ENCODE results near the gene RNF115. TPM values are rescaled to one million over a fixed set of nuclear protein-coding genes. Genes with fewer than 3 reads are reported as not detected.
"Not testable (repeated sequence)": the region's sequence is repeated elsewhere in the genome, so short reads cannot be mapped to it uniquely, and the experiment has no call there.

Gene RNF115
- total RNA-seq, 6 experiments from 2014 or later = 5.3 to 10.3 (median 8.0) TPM

DNA sequence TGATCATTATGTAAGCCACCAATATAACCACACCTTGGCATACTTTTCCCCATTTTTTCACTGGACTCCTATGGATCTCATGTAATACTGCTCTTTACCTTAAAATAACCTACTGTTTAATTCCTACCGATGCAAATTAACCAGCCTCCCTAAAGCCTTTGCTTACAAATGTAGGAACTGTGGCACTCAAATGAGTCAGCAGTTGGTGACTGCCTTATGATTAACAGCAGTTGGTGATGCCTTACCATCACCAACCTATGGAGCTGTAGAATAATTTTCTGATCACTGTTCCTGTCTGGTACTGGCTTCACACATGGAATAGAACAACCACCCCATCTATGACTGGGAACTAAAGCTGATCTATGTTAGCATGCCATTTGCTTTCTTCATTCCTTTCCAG, 13.8 kb upstream of the RNF115 start:
- TF ChIP-seq POLR2A (IDR thresholded peaks at IDR 0.05) = no peak
- TF ChIP-seq, protein P1, sequence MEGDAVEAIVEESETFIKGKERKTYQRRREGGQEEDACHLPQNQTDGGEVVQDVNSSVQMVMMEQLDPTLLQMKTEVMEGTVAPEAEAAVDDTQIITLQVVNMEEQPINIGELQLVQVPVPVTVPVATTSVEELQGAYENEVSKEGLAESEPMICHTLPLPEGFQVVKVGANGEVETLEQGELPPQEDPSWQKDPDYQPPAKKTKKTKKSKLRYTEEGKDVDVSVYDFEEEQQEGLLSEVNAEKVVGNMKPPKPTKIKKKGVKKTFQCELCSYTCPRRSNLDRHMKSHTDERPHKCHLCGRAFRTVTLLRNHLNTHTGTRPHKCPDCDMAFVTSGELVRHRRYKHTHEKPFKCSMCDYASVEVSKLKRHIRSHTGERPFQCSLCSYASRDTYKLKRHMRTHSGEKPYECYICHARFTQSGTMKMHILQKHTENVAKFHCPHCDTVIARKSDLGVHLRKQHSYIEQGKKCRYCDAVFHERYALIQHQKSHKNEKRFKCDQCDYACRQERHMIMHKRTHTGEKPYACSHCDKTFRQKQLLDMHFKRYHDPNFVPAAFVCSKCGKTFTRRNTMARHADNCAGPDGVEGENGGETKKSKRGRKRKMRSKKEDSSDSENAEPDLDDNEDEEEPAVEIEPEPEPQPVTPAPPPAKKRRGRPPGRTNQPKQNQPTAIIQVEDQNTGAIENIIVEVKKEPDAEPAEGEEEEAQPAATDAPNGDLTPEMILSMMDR (IDR thresholded peaks at IDR 0.05) = no peak
- Histone ChIP-seq H3K9me3 (no peaks in the 10 kb centered on the region), H3K4me3 (no peak overlapping the region), H3K27me3 (no peaks in the 10 kb centered on the region), H3K36me3 (peaks cover 14 to 99% (median 53%) of the 10 kb centered on the region in 4 donors), H3K4me1 (no peaks in the 10 kb centered on the region), H3K27ac (no peak overlapping the region)
- WGBS (ENCODE audit: insufficient coverage, low coverage, low lambda C conversion rate, missing lambda C conversion rate) = 86% methylated on average over 1 of the region's 1 CpG
- DNase-seq = no peak
- intact Hi-C loops (cut with DNase I) = no loop called here
- ATAC-seq = no peak

DNA sequence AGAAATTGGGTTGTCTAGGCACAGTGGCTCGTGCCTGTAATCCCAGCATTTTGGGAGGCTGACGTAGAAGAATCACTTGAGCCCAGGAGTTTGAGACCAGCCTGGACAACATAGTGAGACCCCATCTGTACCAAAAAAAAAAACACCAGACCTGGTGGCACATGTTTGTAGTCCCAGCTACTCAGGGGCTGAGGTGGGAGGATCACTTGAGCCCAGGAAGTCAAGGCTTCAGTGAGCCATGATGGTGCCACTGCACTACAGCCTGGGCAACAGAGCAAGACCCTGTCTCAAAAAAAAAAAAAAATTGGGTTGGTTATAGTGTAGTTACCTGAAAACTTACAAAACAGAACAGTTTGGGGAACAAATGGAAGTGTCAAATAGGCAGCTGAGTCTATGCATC, 6.9 kb upstream of the RNF115 start:
- ATAC-seq; H3K27me3 ChIP-seq; H3K4me1 ChIP-seq; H3K4me3 ChIP-seq; intact Hi-C loops (cut with DNase I); DNase-seq; H3K9me3 ChIP-seq; H3K27ac ChIP-seq: not testable (repeated sequence)
- 100% methylated on average over 2 of the region's 2 CpGs for WGBS (ENCODE audit: insufficient coverage, low coverage, low lambda C conversion rate, missing lambda C conversion rate)
- H3K36me3 ChIP-seq = peaks cover 0 to 98% (median 28%) of the 10 kb centered on the region in 4 donors

DNA sequence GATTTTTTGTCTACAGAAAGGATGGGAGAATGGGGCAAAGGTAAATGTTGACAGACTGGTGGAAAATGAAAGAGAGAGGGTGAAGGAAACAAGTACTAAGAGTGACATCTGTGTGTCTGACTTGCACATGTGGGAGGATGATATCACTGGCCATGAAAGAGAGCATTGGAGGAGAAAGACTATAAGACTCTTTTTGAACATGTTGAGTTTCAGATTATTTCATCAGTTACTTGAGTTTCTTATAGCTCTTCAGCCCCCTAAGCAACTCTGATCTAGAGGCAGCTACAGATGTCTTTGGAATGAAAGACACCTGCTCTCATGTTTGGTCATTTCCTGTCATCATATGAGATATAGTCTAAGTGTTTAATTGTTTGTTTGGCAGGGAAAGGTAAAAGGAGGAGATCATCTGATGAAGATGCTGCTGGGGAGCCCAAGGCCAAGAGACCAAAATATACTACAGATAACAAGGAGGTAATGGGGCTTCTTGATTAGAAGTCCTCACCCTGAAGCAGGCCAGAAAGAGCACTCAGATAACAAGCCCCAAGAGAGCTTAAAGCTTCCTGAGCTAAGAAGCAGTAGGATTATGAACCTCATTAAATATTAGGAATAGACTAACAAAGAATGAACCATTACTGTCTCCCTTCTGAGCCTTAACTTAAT, 4.6 kb upstream of the RNF115 start:
- peaks cover 0 to 77% (median 22%) of the 10 kb centered on the region in 4 donors for H3K36me3 ChIP-seq
- peaks cover 0 to 11% (median 5%) of the 10 kb centered on the region in 4 donors for H3K4me1 ChIP-seq
- no peaks in the 10 kb centered on the region for H3K9me3 ChIP-seq
- H3K27ac ChIP-seq = no peak overlapping the region
- TF ChIP-seq POLR2A (IDR thresholded peaks at IDR 0.05) = no peak
- TF ChIP-seq, protein P1 (IDR thresholded peaks at IDR 0.05) = no peak
- H3K4me3 ChIP-seq = no peak overlapping the region
- intact Hi-C loops (cut with DNase I) = no loop called here
- no peaks in the 10 kb centered on the region for H3K27me3 ChIP-seq
- ATAC-seq (no peak), DNase-seq (no peak)

DNA sequence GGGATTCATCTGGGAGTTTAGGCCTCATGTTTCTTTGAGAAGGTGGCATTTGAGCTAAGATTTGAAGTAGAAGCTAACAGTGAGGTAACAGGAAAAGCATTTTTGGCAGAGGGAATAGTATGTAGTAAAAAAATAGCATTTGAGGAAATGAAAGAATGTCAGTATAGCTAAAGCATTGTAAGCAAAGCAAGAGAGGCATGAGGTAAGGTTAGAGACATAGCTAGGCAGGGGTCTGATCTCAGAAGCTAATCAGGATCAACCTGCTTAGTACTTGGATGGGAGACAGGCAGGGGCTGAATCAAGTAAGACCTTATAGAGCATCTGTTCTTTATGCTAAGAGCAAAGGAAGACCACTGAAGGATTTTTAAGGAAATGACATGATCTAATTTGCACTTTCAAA, 4.1 kb upstream of the RNF115 start:
- Histone ChIP-seq H3K9me3 (no peaks in the 10 kb centered on the region), H3K4me3 (no peak overlapping the region), H3K36me3 (peaks cover 0 to 72% (median 20%) of the 10 kb centered on the region in 4 donors), H3K4me1 (peaks cover 0 to 11% (median 5%) of the 10 kb centered on the region in 4 donors), H3K27ac (no peak overlapping the region), H3K27me3 (no peaks in the 10 kb centered on the region)
- intact Hi-C loops (cut with DNase I) = no loop called here
- ATAC-seq (no peak), DNase-seq (no peak)
- no peak for TF ChIP-seq POLR2A (IDR thresholded peaks at IDR 0.05)
- TF ChIP-seq, protein P1 (IDR thresholded peaks at IDR 0.05) = no peak

DNA sequence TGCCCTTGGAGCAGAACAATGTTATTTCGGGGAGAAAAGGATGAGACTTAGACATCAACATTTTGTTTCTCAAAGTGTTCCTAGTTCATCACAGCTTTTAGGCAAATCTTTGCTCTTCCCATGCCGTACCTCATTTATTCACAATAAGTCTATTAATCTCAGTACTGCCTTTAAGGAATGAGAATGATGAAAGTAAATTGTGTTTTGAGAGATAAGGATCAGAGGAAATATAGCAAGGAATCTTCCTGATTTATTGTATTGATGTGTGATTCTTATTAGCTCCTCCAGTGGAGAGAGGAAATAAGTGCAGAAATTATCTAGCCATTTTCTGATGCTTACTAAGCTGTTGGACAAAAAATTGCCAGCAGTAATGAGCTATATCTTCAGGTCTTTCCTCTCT, 2.1 kb upstream of the RNF115 start:
- TF ChIP-seq, protein P1 (IDR thresholded peaks at IDR 0.05) = no peak
- TF ChIP-seq POLR2A (IDR thresholded peaks at IDR 0.05) = no peak
- intact Hi-C loops (cut with DNase I) = no loop called here
- no peaks in the 10 kb centered on the region for H3K27me3 ChIP-seq
- ATAC-seq = no peak
- no peak overlapping the region for H3K4me3 ChIP-seq
- peaks cover 0 to 55% (median 20%) of the 10 kb centered on the region in 4 donors for H3K36me3 ChIP-seq
- peaks cover 0 to 11% (median 5%) of the 10 kb centered on the region in 4 donors for H3K4me1 ChIP-seq
- no peak overlapping the region for H3K27ac ChIP-seq
- WGBS (ENCODE audit: insufficient coverage, low coverage, low lambda C conversion rate, missing lambda C conversion rate) = 80% methylated on average over 2 of the region's 2 CpGs
- DNase-seq = no peak
- no peaks in the 10 kb centered on the region for H3K9me3 ChIP-seq

Measured in right lobe of liver (tissue), 6 donors.